ENCODE results near the gene TEKT3. TPM values are rescaled to one million over a fixed set of nuclear protein-coding genes. Genes with fewer than 3 reads are reported as not detected.

Gene TEKT3
- total RNA-seq, 1 donor from 2014 or later, result not detected

- DNase-seq (ENCODE audit: low spot score), result peak; percentile 33
- Mint-ChIP-seq H3K4me1 (ENCODE audit: low read depth) (peaks cover 24% of the 10 kb centered on the region), H3K27ac (no peak overlapping the region), H3K9me3 (no peaks in the 10 kb centered on the region), H3K27me3 (ENCODE audit: insufficient read depth) (peaks cover 57% of the 10 kb centered on the region), H3K36me3 (ENCODE audit: low read depth) (no peaks in the 10 kb centered on the region), H3K4me3 (no peak overlapping the region)
- intact Hi-C loops (cut with micrococcal nuclease), result loop anchor here (1.0 kb wide), 1 partner anchor 246 kb away; no protein-coding TSS in a partner anchor
These were observed 84.1 kb downstream of the TEKT3 start for GRCh38 chr17:15257258-15257788.

- intact Hi-C loops (cut with micrococcal nuclease), result loop anchor here (1.0 kb wide), 1 partner anchor 247 kb away; no protein-coding TSS in a partner anchor
- no peak overlapping the region for H3K27ac Mint-ChIP-seq
- peaks cover 50% of the 10 kb centered on the region for H3K27me3 Mint-ChIP-seq (ENCODE audit: insufficient read depth)
- no peak for DNase-seq (ENCODE audit: low spot score)
- H3K4me1 Mint-ChIP-seq (ENCODE audit: low read depth), result peaks cover 21% of the 10 kb centered on the region
- no peaks in the 10 kb centered on the region for H3K9me3 Mint-ChIP-seq
- no peak overlapping the region for H3K4me3 Mint-ChIP-seq
- no peaks in the 10 kb centered on the region for H3K36me3 Mint-ChIP-seq (ENCODE audit: low read depth)
These were observed 84.7 kb downstream of the TEKT3 start for GRCh38 chr17:15256689-15257088.

GRCh38 chr17:15255713-15256454, 85.5 kb downstream of the TEKT3 start:
- intact Hi-C loops (cut with micrococcal nuclease), result no loop called here
- no peak for DNase-seq (ENCODE audit: low spot score)
- no peak overlapping the region for H3K27ac Mint-ChIP-seq
- H3K27me3 Mint-ChIP-seq (ENCODE audit: insufficient read depth), result peaks cover 46% of the 10 kb centered on the region
- no peaks in the 10 kb centered on the region for H3K9me3 Mint-ChIP-seq
- no peaks in the 10 kb centered on the region for H3K36me3 Mint-ChIP-seq (ENCODE audit: low read depth)
- peaks cover 21% of the 10 kb centered on the region for H3K4me1 Mint-ChIP-seq (ENCODE audit: low read depth)
- no peak overlapping the region for H3K4me3 Mint-ChIP-seq

Other genes with a start within 250 kb of the TEKT3 start
- gene PMP22, start 76.3 kb downstream of the TEKT3 start, total RNA-seq, result 0.54 and 1.6 TPM in 2 replicates
- 2.1 and 2.4 TPM in 2 replicates for gene CDRT4, start 126.0 kb upstream of the TEKT3 start, total RNA-seq
- 8.9 and 10.8 TPM in 2 replicates for gene TVP23C, start 221.9 kb upstream of the TEKT3 start, total RNA-seq